NCI-H2029 (cell line): Measurements from ENCODE around the gene GABRG3.
"Not testable (repeated sequence)": the region's sequence is repeated elsewhere in the genome, so short reads cannot be mapped to it uniquely, and the experiment has no call there.

ENCODE experiments used
- DNase-seq: peaks from one replicate; lab custom pipeline; 2025; lab: John Stamatoyannopoulos, UW

GABRG3 gene

GRCh38 chr15:27339138-27339537 is 368.2 kb downstream of the GABRG3 start:
- DNase-seq = no peak

GRCh38 chr15:27341780-27342343 is 370.9 kb downstream of the GABRG3 start:
- no peak for DNase-seq

- DNase-seq = no peak
Observed at GRCh38 chr15:27342991-27343390, 372.0 kb downstream of the GABRG3 start.

- no peak for DNase-seq
Observed at GRCh38 chr15:27352136-27352535, 381.2 kb downstream of the GABRG3 start.

GRCh38 chr15:27353856-27354255 is 382.9 kb downstream of the GABRG3 start:
- no peak for DNase-seq

- DNase-seq = no peak
Observed at GRCh38 chr15:27358751-27359434, 387.9 kb downstream of the GABRG3 start.

- no peak for DNase-seq
Observed at GRCh38 chr15:27359586-27359985, 388.6 kb downstream of the GABRG3 start.

- no peak for DNase-seq
Observed at GRCh38 chr15:27360316-27360715, 389.3 kb downstream of the GABRG3 start.

- DNase-seq = no peak
Observed at GRCh38 chr15:27361438-27361837, 390.5 kb downstream of the GABRG3 start.

GRCh38 chr15:27365456-27365855 is 394.5 kb downstream of the GABRG3 start:
- DNase-seq = no peak

GRCh38 chr15:27377391-27377790 is 406.4 kb downstream of the GABRG3 start:
- DNase-seq = not testable (repeated sequence)

- DNase-seq = no peak
Observed at GRCh38 chr15:27382361-27383025, 411.5 kb downstream of the GABRG3 start.

- DNase-seq = no peak
Observed at GRCh38 chr15:27383726-27384125, 412.7 kb downstream of the GABRG3 start.

GRCh38 chr15:27392163-27392562 is 421.2 kb downstream of the GABRG3 start:
- DNase-seq = no peak

GRCh38 chr15:27396521-27396920 is 425.5 kb downstream of the GABRG3 start:
- no peak for DNase-seq

GRCh38 chr15:27396996-27397395 is 426.0 kb downstream of the GABRG3 start:
- DNase-seq = no peak

GRCh38 chr15:27398631-27399161 is 427.7 kb downstream of the GABRG3 start:
- DNase-seq = no peak

GRCh38 chr15:27399241-27399640 is 428.3 kb downstream of the GABRG3 start:
- no peak for DNase-seq

GRCh38 chr15:27401471-27401870 is 430.5 kb downstream of the GABRG3 start:
- no peak for DNase-seq

- no peak for DNase-seq
Observed at GRCh38 chr15:27408428-27408827, 437.4 kb downstream of the GABRG3 start.

GRCh38 chr15:27410996-27411605 is 440.1 kb downstream of the GABRG3 start:
- DNase-seq = peak; percentile 18

- DNase-seq = no peak
Observed at GRCh38 chr15:27412415-27412814, 441.4 kb downstream of the GABRG3 start.
